Occipital lobe (tissue), 2 donors: ENCODE data around the gene CPA2. TPM values are rescaled to one million over a fixed set of nuclear protein-coding genes. Genes with fewer than 3 reads are reported as not detected.
"Not testable (repeated sequence)": the region's sequence is repeated elsewhere in the genome, so short reads cannot be mapped to it uniquely, and the experiment has no call there.

Experiments used
- DNase-seq: peaks from one replicate; lab custom pipeline; 2025; lab: John Stamatoyannopoulos, UW
- total RNA-seq: library from RNA; depleted of rRNA; stranded (reverse); fragments of >200 nt; gene quantifications from one replicate; pipeline ENCODE4 v1.2.3, GENCODE V29; 2014

Gene CPA2
- total RNA-seq, 1 donor from 2014 or later, result not detected

GRCh38 chr7:130305433-130306042 is 38.9 kb downstream of the CPA2 start:
- no peak for DNase-seq

GRCh38 chr7:130309986-130310385 is 43.3 kb downstream of the CPA2 start:
- DNase-seq, result no peak

- DNase-seq, result no peak
These were observed 47.6 kb downstream of the CPA2 start for GRCh38 chr7:130314305-130314704.

GRCh38 chr7:130319541-130319940 is 52.9 kb downstream of the CPA2 start:
- DNase-seq, result no peak

- DNase-seq, result not testable (repeated sequence)
These were observed 55.0 kb downstream of the CPA2 start for GRCh38 chr7:130321542-130322229.

GRCh38 chr7:130322615-130323014 is 56.0 kb downstream of the CPA2 start:
- no peak for DNase-seq

- DNase-seq, result no peak
These were observed 57.8 kb downstream of the CPA2 start for GRCh38 chr7:130324306-130324943.

GRCh38 chr7:130329681-130330080 is 63.0 kb downstream of the CPA2 start:
- no peak for DNase-seq

- no peak for DNase-seq
These were observed 65.8 kb downstream of the CPA2 start for GRCh38 chr7:130332259-130333053.

- DNase-seq, result no peak
These were observed 67.2 kb downstream of the CPA2 start for GRCh38 chr7:130333832-130334231.

GRCh38 chr7:130334274-130334673 is 67.6 kb downstream of the CPA2 start:
- DNase-seq, result no peak

- DNase-seq, result no peak
These were observed 70.8 kb downstream of the CPA2 start for GRCh38 chr7:130337410-130337971.

- DNase-seq, result no peak
These were observed 71.6 kb downstream of the CPA2 start for GRCh38 chr7:130338233-130338632.

Other genes with a start within 250 kb of the CPA2 start
- gene ZC3HC1, start 215.5 kb upstream of the CPA2 start, total RNA-seq, result 12.9 TPM
- 102 TPM for gene KLHDC10, start 196.3 kb upstream of the CPA2 start, total RNA-seq
- gene TMEM209, start 61.5 kb upstream of the CPA2 start, total RNA-seq, result 13.9 TPM
- gene SSMEM1, start 59.0 kb upstream of the CPA2 start, total RNA-seq, result 0.31 TPM
- gene CPA4, start 26.3 kb downstream of the CPA2 start, total RNA-seq, result 0.78 TPM
- gene CPA5, start 78.0 kb downstream of the CPA2 start, total RNA-seq, result not detected
- not detected for gene CPA1, start 113.6 kb downstream of the CPA2 start, total RNA-seq
- gene CEP41, start 174.2 kb downstream of the CPA2 start, total RNA-seq, result 14.2 TPM
- 85.8 TPM for gene MEST, start 225.2 kb downstream of the CPA2 start, total RNA-seq